ENCODE data around the gene MLIP.
"Not testable (repeated sequence)": the region's sequence is repeated elsewhere in the genome, so short reads cannot be mapped to it uniquely, and the experiment has no call there.

- not testable (repeated sequence) for TF ChIP-seq EZH2 (IDR thresholded peaks at IDR 0.05; ENCODE audit: insufficient read depth, poor library complexity, severe bottlenecking); EZH2phosphoT487 (IDR thresholded peaks at IDR 0.05; ENCODE audit: insufficient read depth, low read depth)
These were observed 92.3 kb downstream of the MLIP start for GRCh38 chr6:54203474-54204035.
